Calu3 (cell line): Measurements from ENCODE around the gene RNF7. TPM values are rescaled to one million over a fixed set of nuclear protein-coding genes. Genes with fewer than 3 reads are reported as not detected.

Source experiments
- BruUV-seq: library from RNA; stranded (reverse); fragments of 400-500 nt; replicated peaks from 2 replicates; lab custom pipeline; 2021; lab: Mats Ljungman, UMichigan
- CTCF ChIA-PET: fragments of 300-600 bp; sonication (Branson Sonifier 250); formaldehyde crosslinking; loops from one replicate; lab custom pipeline; 2022; ENCODE audit warnings: antibody characterized with exemption; lab: Charles Lee
- DNase-seq: peaks from one replicate; pipeline ENCODE4 v3.0.0; 2022
- H3K27ac Mint-ChIP-seq: one replicate; pipeline ENCODE4 v1.8.0; 2022; ENCODE audit warnings: mixed read lengths; ENCODE audit not compliant: unreplicated experiment
- H3K27me3 Mint-ChIP-seq: one replicate; pipeline ENCODE4 v1.8.0; 2022; ENCODE audit warnings: mixed read lengths; ENCODE audit not compliant: unreplicated experiment
- H3K36me3 Mint-ChIP-seq: one replicate; pipeline ENCODE4 v1.8.0; 2022; ENCODE audit warnings: mild to moderate bottlenecking, moderate library complexity, mixed read lengths; ENCODE audit not compliant: insufficient read depth, unreplicated experiment
- H3K4me1 Mint-ChIP-seq: one replicate; pipeline ENCODE4 v1.8.0; 2022; ENCODE audit warnings: mild to moderate bottlenecking, low read depth, mixed read lengths; ENCODE audit not compliant: unreplicated experiment
- H3K4me3 Mint-ChIP-seq: one replicate; pipeline ENCODE4 v1.8.0; 2022; ENCODE audit warnings: mild to moderate bottlenecking, low read depth, moderate library complexity, mixed read lengths; ENCODE audit not compliant: unreplicated experiment
- H3K9me3 Mint-ChIP-seq: one replicate; pipeline ENCODE4 v1.8.0; 2022; ENCODE audit warnings: low read depth, mixed read lengths; ENCODE audit not compliant: unreplicated experiment
- CTCF ChIP-seq: fragments of 200-600 bp; IDR thresholded peaks from one replicate; pipeline ENCODE4 v1.8.0; 2022; ENCODE audit warnings: antibody characterized with exemption; ENCODE audit not compliant: unreplicated experiment
- intact Hi-C: fragments of 100-400 bp; cut with micrococcal nuclease; formaldehyde crosslinking; loops from one replicate; pipeline ENCODE4 v1.10.0; 2022; ENCODE audit not compliant: unreplicated experiment
- total RNA-seq: library from RNA; stranded (reverse); gene quantifications from 2 replicates; pipeline ENCODE4 v1.2.3, GENCODE V29; 2022

Gene RNF7
- total RNA-seq, 1 experiment from 2014 or later, result 108 TPM

GRCh38 chr3:141725036-141725435 lies 13.1 kb upstream of the RNF7 start:
- DNase-seq, result no peak
- TF ChIP-seq CTCF, result no peak
- Mint-ChIP-seq H3K27me3 (peaks cover 11% of the 10 kb centered on the region), H3K27ac (no peak overlapping the region), H3K9me3 (no peaks in the 10 kb centered on the region), H3K4me1 (no peaks in the 10 kb centered on the region), H3K4me3 (no peak overlapping the region), H3K36me3 (no peaks in the 10 kb centered on the region)
- no TSS peak for BruUV-seq
- intact Hi-C loops, result no loop called here
- CTCF ChIA-PET, result interaction anchor here (1.0 to 1.5 kb wide), 3 partner anchors 12 to 116 kb away, joined by 3 to 5 read pairs (median 4); no protein-coding TSS in a partner anchor

GRCh38 chr3:141726483-141726882 lies 11.6 kb upstream of the RNF7 start:
- Mint-ChIP-seq H3K27ac (no peak overlapping the region), H3K27me3 (peaks cover 11% of the 10 kb centered on the region), H3K36me3 (no peaks in the 10 kb centered on the region), H3K9me3 (no peaks in the 10 kb centered on the region), H3K4me1 (no peaks in the 10 kb centered on the region), H3K4me3 (no peak overlapping the region)
- BruUV-seq, result no TSS peak
- TF ChIP-seq CTCF, result no peak
- CTCF ChIA-PET, result no interaction called here
- no peak for DNase-seq
- intact Hi-C loops, result no loop called here

GRCh38 chr3:141728355-141728892 lies 9.7 kb upstream of the RNF7 start:
- H3K4me3 Mint-ChIP-seq, result no peak overlapping the region
- no peaks in the 10 kb centered on the region for H3K4me1 Mint-ChIP-seq
- no peak for DNase-seq
- no TSS peak for BruUV-seq
- no peaks in the 10 kb centered on the region for H3K9me3 Mint-ChIP-seq
- H3K27ac Mint-ChIP-seq, result no peak overlapping the region
- no peaks in the 10 kb centered on the region for H3K36me3 Mint-ChIP-seq
- CTCF ChIA-PET, result interaction anchor here (0.6 to 0.8 kb wide), 2 partner anchors 24 to 185 kb away, joined by 3 read pairs; no protein-coding TSS in a partner anchor
- peaks cover 11% of the 10 kb centered on the region for H3K27me3 Mint-ChIP-seq
- TF ChIP-seq CTCF, result no peak
- intact Hi-C loops, result no loop called here

- no peaks in the 10 kb centered on the region for H3K36me3 Mint-ChIP-seq
Observed at GRCh38 chr3:141729240-141729639, 8.9 kb upstream of the RNF7 start.

More at GRCh38 chr3:141729240-141729639, 8.9 kb upstream of the RNF7 start:
- intact Hi-C loops, result no loop called here
- CTCF ChIA-PET, result interaction anchor here (0.5 kb wide), 1 partner anchor 193 kb away, joined by 3 read pairs; no protein-coding TSS in a partner anchor
- TF ChIP-seq CTCF, result no peak
- Mint-ChIP-seq H3K4me3 (no peak overlapping the region), H3K9me3 (no peaks in the 10 kb centered on the region), H3K4me1 (no peaks in the 10 kb centered on the region), H3K27ac (no peak overlapping the region), H3K27me3 (peaks cover 6% of the 10 kb centered on the region)
- no TSS peak for BruUV-seq
- no peak for DNase-seq
